Keratinocyte (primary cell): Measurements from ENCODE around the gene LHX5. TPM values are rescaled to one million over a fixed set of nuclear protein-coding genes. Genes with fewer than 3 reads are reported as not detected.

Experiments used
- DNase-seq: peaks from one replicate; pipeline ENCODE4 v3.0.0-alpha.2; 2011; ENCODE audit warnings: low read depth, missing footprints, low spot score
- FAIRE-seq: peaks from 2 replicates; lab custom pipeline; 2011; peaks lifted over from hg19 to GRCh38; lab: Jason Lieb, UNC
- H2AFZ ChIP-seq: 2 replicates; pipeline ENCODE4 v1.6.0; 2012; ENCODE audit warnings: low read length, control low read depth, inconsistent platforms; ENCODE audit not compliant: control insufficient read depth
- H3K27ac ChIP-seq: 2 replicates; pipeline ENCODE4 v1.5.1; 2011; ENCODE audit warnings: low read length; ENCODE audit not compliant: control insufficient read depth, insufficient read depth
- H3K27me3 ChIP-seq: 3 replicates; pipeline ENCODE4 v1.6.0; 2011; ENCODE audit warnings: low read length; ENCODE audit not compliant: control insufficient read depth, insufficient read depth; ENCODE audit errors: extremely low read depth
- H3K36me3 ChIP-seq, 2 experiments: 2 replicates in 1 of 2; 3 replicates in 1 of 2; pipeline ENCODE4 v1.5.1; 2011; ENCODE audit warnings: low read length in 2 of 2, mild to moderate bottlenecking in 1 of 2; ENCODE audit not compliant: control insufficient read depth in 2 of 2, insufficient read depth in 2 of 2; ENCODE audit errors: extremely low read depth in 1 of 2
- H3K4me1 ChIP-seq: 3 replicates; pipeline ENCODE4 v1.5.1; 2011; ENCODE audit warnings: low read length; ENCODE audit not compliant: control insufficient read depth, insufficient read depth; ENCODE audit errors: extremely low read depth
- H3K4me2 ChIP-seq: 3 replicates; pipeline ENCODE4 v1.6.0; 2011; ENCODE audit warnings: low read depth, low read length; ENCODE audit not compliant: control insufficient read depth, insufficient read depth; ENCODE audit errors: extremely low read depth
- H3K4me3 ChIP-seq, 3 experiments: fragments of 200-600 bp in 1 of 3; sonication (generic) in 1 of 3; 2 replicates in 2 of 3; 3 replicates in 1 of 3; pipeline ENCODE4 v1.5.1; 2011 to 2016; ENCODE audit warnings: low read length in 3 of 3, mild to moderate bottlenecking in 3 of 3, control low read depth in 2 of 3, inconsistent platforms in 1 of 3, low read depth in 1 of 3, mixed read lengths in 1 of 3, mixed run types in 1 of 3, moderate library complexity in 1 of 3; ENCODE audit not compliant: control insufficient read depth in 2 of 3, insufficient read depth in 2 of 3; ENCODE audit errors: extremely low read depth in 1 of 3
- H3K79me2 ChIP-seq: 2 replicates; pipeline ENCODE4 v1.6.0; 2012; ENCODE audit warnings: low read length; ENCODE audit not compliant: control insufficient read depth, insufficient read depth
- H3K9ac ChIP-seq: 3 replicates; pipeline ENCODE4 v1.6.0; 2011; ENCODE audit warnings: low read length; ENCODE audit not compliant: control insufficient read depth, insufficient read depth; ENCODE audit errors: extremely low read depth
- H3K9me1 ChIP-seq: 3 replicates; pipeline ENCODE4 v1.6.0; 2011; ENCODE audit warnings: low read length; ENCODE audit not compliant: control insufficient read depth, insufficient read depth; ENCODE audit errors: extremely low read depth
- H3K9me3 ChIP-seq: 2 replicates; pipeline ENCODE4 v1.5.1; 2012; ENCODE audit warnings: low read depth, low read length; ENCODE audit not compliant: control insufficient read depth
- H4K20me1 ChIP-seq: 3 replicates; pipeline ENCODE4 v1.6.0; 2011; ENCODE audit warnings: low read length; ENCODE audit not compliant: control insufficient read depth, insufficient read depth; ENCODE audit errors: extremely low read depth
- EZH2 ChIP-seq: IDR thresholded peaks from one replicate; pipeline ENCODE4 v1.6.1; 2012; ENCODE audit warnings: inconsistent platforms, mild to moderate bottlenecking, low read length, moderate library complexity
- dilution Hi-C: fragments of 300-500 bp; cut with MboI; formaldehyde crosslinking; loops from one replicate; pipeline ENCODE4 v1.7.0; 2020; ENCODE audit warnings: low sequenced_read_pairs; ENCODE audit not compliant: extremely low pct_ligation_motif_present
- polyA plus RNA-seq, 5 experiments: library from polyadenylated mRNA; depleted of rRNA in 3 of 5; stranded (reverse) in 3 of 5; stranded (forward) in 1 of 5; unstranded in 1 of 5; fragments of >200 nt; gene quantifications; 1 replicate in 1 of 5; 2 replicates in 3 of 5; 3 replicates in 1 of 5; pipeline versions ENCODE4 v1.2.1 to v1.2.3, GENCODE V29; 2011 to 2012; ENCODE audit warnings: missing spikeins in 2 of 5, low read depth in 1 of 5, low replicate concordance in 1 of 5
- TF ChIP-seq, protein P1 (sequence below), 3 experiments: IDR thresholded peaks in 1 of 3; conservative IDR thresholded peaks in 1 of 3; optimal IDR thresholded peaks in 1 of 3; 2 replicates in 2 of 3; 3 replicates in 1 of 3; pipeline versions ENCODE3 to v1.5.1; 2011; ENCODE audit warnings: low read length in 3 of 3, mild to moderate bottlenecking in 3 of 3, moderate library complexity in 2 of 3, control low read depth in 1 of 3, inconsistent platforms in 1 of 3; ENCODE audit not compliant: insufficient read depth in 2 of 3; ENCODE audit errors: extremely low read depth in 1 of 3

The LHX5 gene
- polyA plus RNA-seq, 1 donor (not counting 4 experiments of a cell fraction or from before 2014, with no cell fraction given): 0.04 TPM

DNA sequence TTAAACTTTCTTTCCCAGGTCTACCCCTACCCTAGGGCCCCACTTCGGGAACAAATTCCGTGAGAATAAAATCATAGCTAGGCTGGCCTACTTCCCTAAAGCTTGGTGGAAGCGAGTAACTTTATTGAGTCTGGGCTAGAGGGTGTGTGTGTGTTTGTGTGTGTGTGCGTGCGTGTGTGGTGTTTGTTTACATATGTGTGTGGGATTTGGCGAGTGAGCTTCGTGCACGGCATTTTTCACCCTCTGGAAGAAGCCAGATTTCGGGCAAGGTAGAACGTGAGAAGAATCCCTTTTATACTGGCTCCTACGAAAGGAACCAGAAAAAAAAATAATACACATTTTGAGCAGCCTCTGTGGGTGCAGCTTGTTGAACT lies 7.5 kb upstream of the LHX5 start:
- no peak overlapping the region for H3K9ac ChIP-seq
- H4K20me1 ChIP-seq: no peaks in the 10 kb centered on the region
- TF ChIP-seq, protein P1, sequence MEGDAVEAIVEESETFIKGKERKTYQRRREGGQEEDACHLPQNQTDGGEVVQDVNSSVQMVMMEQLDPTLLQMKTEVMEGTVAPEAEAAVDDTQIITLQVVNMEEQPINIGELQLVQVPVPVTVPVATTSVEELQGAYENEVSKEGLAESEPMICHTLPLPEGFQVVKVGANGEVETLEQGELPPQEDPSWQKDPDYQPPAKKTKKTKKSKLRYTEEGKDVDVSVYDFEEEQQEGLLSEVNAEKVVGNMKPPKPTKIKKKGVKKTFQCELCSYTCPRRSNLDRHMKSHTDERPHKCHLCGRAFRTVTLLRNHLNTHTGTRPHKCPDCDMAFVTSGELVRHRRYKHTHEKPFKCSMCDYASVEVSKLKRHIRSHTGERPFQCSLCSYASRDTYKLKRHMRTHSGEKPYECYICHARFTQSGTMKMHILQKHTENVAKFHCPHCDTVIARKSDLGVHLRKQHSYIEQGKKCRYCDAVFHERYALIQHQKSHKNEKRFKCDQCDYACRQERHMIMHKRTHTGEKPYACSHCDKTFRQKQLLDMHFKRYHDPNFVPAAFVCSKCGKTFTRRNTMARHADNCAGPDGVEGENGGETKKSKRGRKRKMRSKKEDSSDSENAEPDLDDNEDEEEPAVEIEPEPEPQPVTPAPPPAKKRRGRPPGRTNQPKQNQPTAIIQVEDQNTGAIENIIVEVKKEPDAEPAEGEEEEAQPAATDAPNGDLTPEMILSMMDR (optimal IDR thresholded peaks at IDR 0.05 in 1 of 3, IDR thresholded peaks at IDR 0.05 in 1 of 3, conservative IDR thresholded peaks at IDR 0.05 in 1 of 3; ENCODE audit: extremely low read depth in 1 of 3, insufficient read depth in 2 of 3, low read length in 3 of 3): no peak
- TF ChIP-seq EZH2: peak; percentile 25
- FAIRE-seq: no peak
- DNase-seq: no peak
- no peaks in the 10 kb centered on the region for H3K9me3 ChIP-seq
- no peak overlapping the region for H3K4me3 ChIP-seq
- no peak overlapping the region for H3K27ac ChIP-seq
- H3K27me3 ChIP-seq: peaks cover 68% of the 10 kb centered on the region
- dilution Hi-C loops: no loop called here
- H3K9me1 ChIP-seq: no peaks in the 10 kb centered on the region
- H3K36me3 ChIP-seq: no peaks in the 10 kb centered on the region
- H3K4me1 ChIP-seq: no peaks in the 10 kb centered on the region
- H2AFZ ChIP-seq: no peak overlapping the region
- H3K4me2 ChIP-seq: no peak overlapping the region
- no peaks in the 10 kb centered on the region for H3K79me2 ChIP-seq

DNA sequence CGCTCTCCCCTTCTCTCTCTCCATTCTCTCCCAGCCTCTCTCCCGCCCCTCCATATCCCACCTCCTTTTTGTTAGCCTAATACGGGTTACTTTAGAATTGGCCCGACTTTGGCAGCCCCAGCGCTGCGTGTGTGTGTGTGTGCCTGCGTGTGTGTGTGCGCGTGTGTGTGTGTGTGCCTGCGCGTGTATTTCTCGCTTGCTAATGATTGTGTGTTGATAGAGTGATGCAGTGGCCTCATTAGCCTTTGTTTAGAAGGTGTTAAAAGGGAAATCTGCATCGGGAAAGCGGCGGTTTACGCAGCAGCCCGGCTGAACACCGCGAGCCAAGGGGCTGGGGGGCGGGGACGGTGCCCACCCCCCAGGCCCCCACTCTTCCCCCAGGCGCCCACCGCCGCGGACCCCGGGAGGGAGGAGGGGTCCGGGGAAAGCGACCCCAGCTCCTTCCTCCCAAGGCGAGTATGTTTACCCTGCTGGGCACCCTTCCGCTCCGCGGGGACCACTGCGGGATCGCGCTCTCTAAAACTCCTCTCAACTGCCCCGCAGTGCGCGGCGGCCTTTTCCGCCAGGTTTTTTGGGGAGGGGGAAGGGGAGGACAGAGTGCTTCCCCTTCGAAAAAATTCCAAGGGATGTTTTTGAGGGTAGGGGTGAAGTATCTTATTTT lies 6.8 kb upstream of the LHX5 start:
- no peak overlapping the region for H3K4me3 ChIP-seq
- no peak overlapping the region for H2AFZ ChIP-seq
- no peaks in the 10 kb centered on the region for H3K79me2 ChIP-seq
- TF ChIP-seq, protein P1 (optimal IDR thresholded peaks at IDR 0.05 in 1 of 3, IDR thresholded peaks at IDR 0.05 in 1 of 3, conservative IDR thresholded peaks at IDR 0.05 in 1 of 3; ENCODE audit: extremely low read depth in 1 of 3, insufficient read depth in 2 of 3, low read length in 3 of 3): no peak
- TF ChIP-seq EZH2: no peak
- dilution Hi-C loops: no loop called here
- DNase-seq (no peak), FAIRE-seq (no peak)
- no peaks in the 10 kb centered on the region for H3K9me3 ChIP-seq
- H4K20me1 ChIP-seq: no peaks in the 10 kb centered on the region
- no peak overlapping the region for H3K4me2 ChIP-seq
- no peaks in the 10 kb centered on the region for H3K4me1 ChIP-seq
- H3K9ac ChIP-seq: no peak overlapping the region
- no peaks in the 10 kb centered on the region for H3K9me1 ChIP-seq
- no peaks in the 10 kb centered on the region for H3K36me3 ChIP-seq
- peaks cover 75% of the 10 kb centered on the region for H3K27me3 ChIP-seq
- no peak overlapping the region for H3K27ac ChIP-seq
